Adrenal gland (tissue), 12 donors: ENCODE measurements around the gene ZNF426. TPM values are rescaled to one million over a fixed set of nuclear protein-coding genes. Genes with fewer than 3 reads are reported as not detected.

Source experiments
- DNase-seq, 7 donors: peaks; one replicate each; pipeline ENCODE4 v3.0.0-alpha.2; 2019 to 2020
- H3K27ac ChIP-seq, 5 donors: fragments of 200-600 bp; sonication (generic) in 4 of 5; 1 replicate in 3 of 5; 2 replicates in 2 of 5; pipeline versions ENCODE4 v1.5.1 to v1.8.0; 2016 to 2020; ENCODE audit warnings: mild to moderate bottlenecking in 1 of 5
- H3K27me3 ChIP-seq: fragments of 200-600 bp; 2 replicates; pipeline ENCODE4 v1.8.0; 2021
- H3K36me3 ChIP-seq, 2 donors: fragments of 200-600 bp; replicated peaks in 1 of 2; 1 replicate in 1 of 2; 2 replicates in 1 of 2; pipeline versions ENCODE4 v1.5.1 to v1.8.0; 2018 to 2022
- H3K4me1 ChIP-seq, 2 donors: fragments of 200-600 bp; replicated peaks in 1 of 2; 1 replicate in 1 of 2; 2 replicates in 1 of 2; pipeline versions ENCODE4 v1.5.1 to v1.8.0; 2018 to 2021
- H3K4me3 ChIP-seq, 4 donors: fragments of 200-600 bp; sonication (generic) in 3 of 4; one replicate each; pipeline ENCODE4 v1.5.1; 2016 to 2018
- H3K9me3 ChIP-seq, 3 donors: fragments of 200-600 bp; sonication (generic) in 1 of 3; replicated peaks in 1 of 3; 1 replicate in 2 of 3; 2 replicates in 1 of 3; pipeline versions ENCODE4 v1.5.1 to v1.8.0; 2016 to 2021
- CTCF ChIP-seq, 6 experiments: fragments of 450-650 bp in 4 of 6; fragments of 200-600 bp in 2 of 6; sonication (generic) in 1 of 6; IDR thresholded peaks; 1 replicate in 5 of 6; 2 replicates in 1 of 6; pipeline versions ENCODE4 v1.5.1 to v1.8.0; 2016 to 2021; ENCODE audit warnings: antibody characterized with exemption in 6 of 6, mild to moderate bottlenecking in 2 of 6, moderate library complexity in 1 of 6
- POLR2A ChIP-seq, 2 donors: fragments of 450-650 bp; IDR thresholded peaks; one replicate each; pipeline ENCODE4 v1.6.1; 2017; ENCODE audit warnings: antibody characterized with exemption in 2 of 2, mild to moderate bottlenecking in 2 of 2, moderate library complexity in 1 of 2
- WGBS, 4 donors: extraction: QIAGEN DNeasy Blood & Tissue Kit in 2 of 4; methylation state at CpG; one replicate each; pipeline versions ENCODE4 v1.1.5 to v1.1.7; 2013 to 2017; 5-methylcytosine and 5-hydroxymethylcytosine counted together
- intact Hi-C, 2 donors: fragments of 100-400 bp; cut with DNase I; formaldehyde crosslinking; loops; one replicate each; pipeline versions ENCODE4 v1.14.1 to v1.15.0; 2022 to 2023
- polyA plus RNA-seq, 3 donors: library from polyadenylated mRNA; stranded (reverse); fragments of 200-250 nt in 2 of 3; fragments of 350-450 nt in 1 of 3; fragmentation: Illumina TruSeq in 1 of 3; extraction: RNeasy Lipid Tissue Mini Kit (QIAGEN cat#74804) in 1 of 3; gene quantifications; one replicate each; pipeline ENCODE4 v1.2.3, GENCODE V29; 2013 to 2014
- total RNA-seq, 9 donors: library from RNA; depleted of rRNA in 4 of 9; stranded (reverse); fragments of >200 nt in 4 of 9; fragments of 120-200 nt in 1 of 9; fragmentation: NEBNext Ultra II Directional in 1 of 9; extraction: Animal tissue kit (Norgen Biotek cat#: 25700) in 1 of 9; gene quantifications; one replicate each; pipeline versions ENCODE4 v1.1.0 to v1.2.4, GENCODE V29; 2013 to 2023
- donor health status: healthy with polysubstance abuse.
- donor health status: Bipolar disorder and iron deficiency.
- donor health status: DM: yes; HTN: yes; CAD: no.
- donor health status: DM: no; HTN: no; CAD: no.
- donor health status: DM: no; HTN: no; CAD: no.
- donor health status: DM: yes; HTN: yes; CAD: no.

The ZNF426 gene
- total and polyA plus RNA-seq, 12 donors = 2.3 to 24.8 (median 14.9) TPM

- Histone ChIP-seq H3K36me3 (no peaks in the 10 kb centered on the region), H3K27me3 (no peaks in the 10 kb centered on the region), H3K9me3 (peaks cover 0 to 28% (median 0%) of the 10 kb centered on the region in 3 donors), H3K4me3 (no peak overlapping the region), H3K27ac (no peak overlapping the region), H3K4me1 (no peaks in the 10 kb centered on the region)
- 75 to 89% (median 80%) methylated on average over 1 of the region's 1 CpG for WGBS, 4 donors
- DNase-seq = no peak
- TF ChIP-seq POLR2A (IDR thresholded peaks at IDR 0.05) (no peak), CTCF (IDR thresholded peaks at IDR 0.05) (no peak)
- intact Hi-C loops = no loop called here
Observed at GRCh38 chr19:9500796-9501195, 37.6 kb downstream of the ZNF426 start.

- WGBS, 4 donors = 1 to 5% (median 3%) methylated on average over 37 to 44 of the region's 44 CpGs
- intact Hi-C loops = no loop called here
- peaks cover 0 to 28% (median 0%) of the 10 kb centered on the region in 3 donors for H3K9me3 ChIP-seq
- TF ChIP-seq CTCF (IDR thresholded peaks at IDR 0.05) (no peak), POLR2A (IDR thresholded peaks at IDR 0.05) (no peak)
- no peaks in the 10 kb centered on the region for H3K4me1 ChIP-seq
- no peak for DNase-seq
- no peaks in the 10 kb centered on the region for H3K36me3 ChIP-seq
- no peaks in the 10 kb centered on the region for H3K27me3 ChIP-seq
- no peak within 1 kb of the TSS for H3K4me3 ChIP-seq
- H3K27ac ChIP-seq = no peak within 1 kb of the TSS
Observed at GRCh38 chr19:9498183-9498902, 40.1 kb downstream of the ZNF426 start, which contains the start of gene ZNF560. Gene ZNF560, minus strand, starts transcription at chr19:9498616. Its CDS starts 23,303 bp downstream, at chr19:9475313.

- H3K9me3 ChIP-seq = peaks cover 0 to 10% (median 0%) of the 10 kb centered on the region in 3 donors
- TF ChIP-seq POLR2A (IDR thresholded peaks at IDR 0.05) (no peak), CTCF (IDR thresholded peaks at IDR 0.05) (no peak)
- no peak overlapping the region for H3K4me3 ChIP-seq
- intact Hi-C loops = no loop called here
- H3K27ac ChIP-seq = no peak overlapping the region
- no peaks in the 10 kb centered on the region for H3K27me3 ChIP-seq
- no peak for DNase-seq
- WGBS, 4 donors = 71 to 80% (median 79%) methylated on average over 2 of the region's 2 CpGs
- H3K4me1 ChIP-seq = no peaks in the 10 kb centered on the region
- H3K36me3 ChIP-seq = no peaks in the 10 kb centered on the region
Observed at GRCh38 chr19:9494096-9494495, 44.3 kb downstream of the ZNF426 start.

GRCh38 chr19:9487016-9487415 is 51.4 kb downstream of the ZNF426 start:
- TF ChIP-seq CTCF (IDR thresholded peaks at IDR 0.05) (no peak), POLR2A (IDR thresholded peaks at IDR 0.05) (no peak)
- no peak for DNase-seq
- Histone ChIP-seq H3K36me3 (no peaks in the 10 kb centered on the region), H3K27me3 (no peaks in the 10 kb centered on the region), H3K4me3 (no peak overlapping the region), H3K4me1 (no peaks in the 10 kb centered on the region), H3K27ac (no peak overlapping the region), H3K9me3 (peaks cover 0 to 24% (median 0%) of the 10 kb centered on the region in 3 donors)
- intact Hi-C loops = no loop called here
- 90 to 91% (median 90%) methylated on average over 2 of the region's 2 CpGs for WGBS, 4 donors
